ENCODE measurements around the gene IGDCC3.

GRCh38 chr15:65337436-65338070, 40.2 kb downstream of the IGDCC3 start:
- TF ChIP-seq CTCF (conservative IDR thresholded peaks at IDR 0.05; ENCODE audit: low read depth, low read length) (no peak), EZH2 (IDR thresholded peaks at IDR 0.05; ENCODE audit: borderline replicate concordance, low read depth, low read length, poor library complexity, severe bottlenecking) (no peak)

Measured in A673 (cell line).